NCI-H524 treated with DMSO at 0.1 percent for 48 hours (cell line): ENCODE measurements around the gene MET.
"Not testable (repeated sequence)": the region's sequence is repeated elsewhere in the genome, so short reads cannot be mapped to it uniquely, and the experiment has no call there.

Experiments
- DNase-seq: peaks from one replicate; lab custom pipeline; 2025; lab: John Stamatoyannopoulos, UW

MET gene

DNA sequence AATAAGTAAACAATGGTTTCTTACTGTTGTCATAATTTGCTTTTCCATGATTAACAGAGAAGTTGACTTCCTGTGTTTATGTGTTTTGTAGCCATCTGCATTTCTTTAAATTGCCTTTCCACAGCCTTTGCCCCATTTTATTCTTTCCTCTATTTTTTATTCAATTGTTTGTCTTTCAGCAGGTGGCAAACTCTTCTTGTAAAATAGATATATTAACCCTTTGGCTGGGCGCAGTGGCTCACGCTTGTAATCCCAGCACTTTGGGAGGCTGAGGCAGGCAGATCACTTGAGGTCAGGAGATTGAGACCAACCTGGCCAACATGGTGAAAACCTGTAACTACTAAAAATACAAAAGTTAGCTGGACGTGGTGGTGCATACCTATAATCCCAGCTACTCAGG lies 139.8 kb downstream of the MET start:
- DNase-seq = no peak

DNA sequence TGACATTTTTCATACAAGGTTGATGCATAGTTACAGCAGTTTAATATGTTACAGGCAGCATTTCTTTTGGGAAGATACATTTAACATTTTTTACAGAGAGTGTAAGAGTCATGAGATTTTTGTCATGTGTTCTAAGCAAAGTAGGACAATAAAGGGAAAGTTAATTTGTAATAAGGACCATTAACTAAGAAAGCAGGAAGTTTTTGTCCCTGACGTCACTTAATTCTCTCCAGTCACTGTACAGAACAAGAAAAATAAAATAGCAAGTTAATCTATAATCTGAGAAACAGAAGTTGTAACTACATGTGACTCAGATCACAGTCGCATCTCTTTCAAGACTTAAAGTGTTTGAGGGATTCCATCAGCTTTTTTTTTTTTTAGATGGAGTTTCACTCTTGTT lies 140.9 kb downstream of the MET start:
- no peak for DNase-seq

DNA sequence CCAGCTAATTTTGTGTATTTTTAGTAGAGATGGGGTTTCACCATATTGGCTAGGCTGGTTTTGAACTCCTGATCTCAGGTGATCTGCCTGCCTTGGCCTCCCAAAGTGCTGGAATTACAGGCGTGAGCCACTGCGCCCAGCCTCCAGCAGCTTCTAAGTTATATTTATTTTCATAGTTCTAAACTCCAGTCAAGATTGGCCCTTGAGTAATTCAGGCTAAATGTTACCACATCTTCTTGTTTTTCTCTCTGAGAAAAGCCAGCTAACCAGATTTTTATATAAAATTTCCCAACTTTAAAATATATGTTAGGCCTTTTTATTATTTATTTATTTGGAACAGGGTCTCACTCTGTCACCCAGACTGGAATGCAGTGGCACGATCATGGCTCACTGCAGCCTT lies 141.4 kb downstream of the MET start:
- not testable (repeated sequence) for DNase-seq

DNA sequence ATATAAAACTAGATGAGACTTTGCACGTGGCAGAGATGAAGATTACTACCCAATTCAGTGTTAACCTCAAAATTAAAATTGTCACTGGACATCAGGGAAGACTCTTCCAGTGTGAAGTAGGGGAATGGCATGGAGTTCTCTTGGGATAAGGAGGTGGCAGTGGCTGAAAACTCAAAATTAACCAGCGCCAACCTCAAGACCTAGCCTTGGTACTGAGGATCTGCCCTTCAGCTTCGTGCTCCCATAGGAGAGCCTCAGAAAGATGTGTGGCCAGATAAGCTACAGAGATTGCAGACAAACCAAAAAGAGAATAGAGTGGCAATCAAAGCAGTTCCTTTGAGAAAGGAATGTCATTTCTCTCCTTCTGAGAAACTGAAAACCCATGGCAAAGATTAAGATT lies 143.0 kb downstream of the MET start:
- DNase-seq = no peak

DNA sequence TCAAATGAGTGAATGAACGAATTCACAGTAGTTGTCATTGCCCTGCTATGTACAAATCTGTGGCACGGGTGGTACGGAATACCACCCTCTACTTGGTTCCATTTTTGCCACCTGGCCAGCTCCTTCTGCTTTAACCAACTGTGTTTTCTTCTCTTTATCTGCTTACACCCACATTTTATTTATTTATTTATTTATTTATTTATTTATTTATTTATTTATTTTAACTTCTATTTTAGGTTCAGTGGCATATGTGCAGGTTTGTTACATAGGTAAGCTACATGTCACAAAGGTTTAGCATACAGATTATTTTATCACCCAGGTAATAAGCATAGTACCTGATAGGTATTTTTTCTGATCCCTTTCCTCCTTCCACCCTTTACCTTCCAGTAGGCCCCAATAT lies 148.2 kb downstream of the MET start:
- DNase-seq = no peak

DNA sequence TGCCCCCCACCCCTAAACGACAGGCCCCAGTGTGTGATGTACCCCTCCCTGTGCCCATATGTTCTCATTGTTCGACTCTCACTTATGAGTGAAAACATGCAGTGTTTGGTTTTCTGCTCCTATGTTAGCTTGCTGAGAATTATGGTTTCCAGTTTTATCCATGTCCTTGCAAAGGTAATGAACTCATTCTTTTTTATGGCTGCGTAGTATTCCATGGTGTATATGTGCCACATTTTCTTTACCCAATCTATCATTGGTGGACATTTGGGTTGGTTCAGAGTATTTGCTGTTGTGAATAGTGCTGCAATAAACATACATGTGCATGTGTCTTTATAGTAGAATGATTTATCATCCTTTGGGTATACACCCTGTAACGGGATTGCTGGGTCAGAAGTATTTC lies 149.7 kb downstream of the MET start:
- not testable (repeated sequence) for DNase-seq

DNA sequence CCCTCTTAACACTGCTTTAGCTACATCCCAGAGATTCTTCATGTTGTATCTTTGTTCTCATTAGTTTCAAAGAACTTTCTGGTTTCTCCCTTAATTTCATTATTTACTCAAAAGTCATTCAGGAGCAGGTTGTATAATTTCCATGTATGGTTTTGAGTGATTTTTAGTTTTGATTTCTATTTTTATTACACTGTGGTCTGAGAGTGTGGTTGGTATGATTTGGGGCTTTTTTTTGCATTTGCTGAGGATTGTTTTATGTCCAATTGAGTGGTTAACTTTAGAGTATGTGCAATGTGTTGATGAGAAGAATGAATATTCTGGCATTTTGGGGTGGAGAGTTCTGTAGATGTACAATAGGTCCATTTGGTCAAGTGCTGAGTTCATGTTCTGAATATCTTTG lies 152.5 kb downstream of the MET start:
- no peak for DNase-seq

DNA sequence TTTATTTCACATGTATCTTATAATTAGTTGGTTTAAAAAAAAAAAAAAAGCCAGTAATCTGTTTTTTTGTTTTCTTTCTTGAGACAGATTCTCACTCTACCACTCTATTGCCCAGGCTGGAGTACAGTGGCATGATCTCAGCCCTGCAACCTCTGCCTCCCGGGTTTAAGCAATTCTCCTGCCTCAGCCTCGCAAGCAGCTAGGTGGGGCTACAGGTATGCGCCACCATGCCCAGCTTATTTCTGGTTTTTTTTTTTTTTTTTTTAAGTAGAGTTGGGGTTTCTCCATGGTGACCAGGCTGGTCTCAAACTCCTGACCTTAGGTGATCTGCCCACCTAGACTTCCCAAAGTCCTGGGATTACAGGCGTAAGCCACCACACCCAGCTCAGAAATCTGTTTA lies 156.3 kb downstream of the MET start:
- DNase-seq = no peak

DNA sequence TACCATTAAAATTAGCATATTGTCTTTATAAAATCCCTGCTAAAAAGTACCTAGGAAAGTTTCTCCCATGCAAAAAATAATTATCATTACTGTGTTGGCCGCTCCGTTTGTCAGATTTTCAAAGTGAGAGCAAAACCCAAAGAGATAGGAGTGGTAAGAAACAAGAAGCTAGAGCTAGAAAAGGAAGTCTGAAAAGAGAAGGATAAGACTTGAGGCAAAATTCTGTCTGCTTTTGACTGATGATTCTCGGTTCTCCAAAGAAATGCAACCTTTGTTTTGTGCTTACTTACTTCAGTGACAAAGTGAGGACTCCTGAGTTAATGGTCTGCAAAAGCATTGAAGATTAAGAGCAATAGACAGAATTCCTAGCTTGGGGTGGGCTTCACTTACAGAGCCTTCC lies 157.0 kb downstream of the MET start:
- DNase-seq = no peak

DNA sequence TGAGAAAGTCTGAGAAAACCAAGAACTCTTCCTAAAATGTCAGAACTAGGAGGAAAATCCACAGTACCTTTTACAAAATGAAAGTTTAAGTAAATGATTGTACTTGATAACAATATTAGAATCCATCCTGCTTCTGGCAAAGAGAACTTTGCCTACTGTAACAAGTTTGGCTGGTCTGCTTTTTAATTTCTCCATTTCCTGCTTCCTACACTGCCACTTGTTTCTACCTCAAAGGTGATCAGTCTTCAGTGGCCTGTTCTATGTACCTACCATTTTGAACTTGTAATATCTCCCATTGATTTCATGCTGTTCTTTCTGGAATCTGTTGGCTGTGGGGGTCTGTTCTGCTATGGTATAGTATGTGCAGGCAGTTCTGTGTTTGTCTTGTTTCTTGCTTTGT lies 157.5 kb downstream of the MET start:
- DNase-seq = no peak

DNA sequence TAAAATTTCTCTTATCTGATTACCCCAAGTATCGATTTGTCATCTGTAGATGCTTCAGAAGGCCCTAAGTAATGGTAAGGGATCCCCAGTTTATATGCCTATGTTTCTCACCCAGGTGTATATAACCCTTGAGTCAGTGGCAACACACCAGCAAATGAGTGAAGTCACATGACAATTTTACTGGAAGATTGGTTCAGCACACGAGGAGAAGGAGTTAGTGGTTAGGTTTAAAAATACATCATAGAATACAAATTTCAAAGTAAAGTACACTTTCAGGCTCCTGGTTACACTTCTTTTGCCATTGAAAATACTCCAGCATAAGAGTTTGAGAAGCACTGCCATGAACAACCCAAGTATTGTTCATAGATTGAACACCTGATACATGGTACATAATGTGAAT lies 160.7 kb downstream of the MET start:
- no peak for DNase-seq

DNA sequence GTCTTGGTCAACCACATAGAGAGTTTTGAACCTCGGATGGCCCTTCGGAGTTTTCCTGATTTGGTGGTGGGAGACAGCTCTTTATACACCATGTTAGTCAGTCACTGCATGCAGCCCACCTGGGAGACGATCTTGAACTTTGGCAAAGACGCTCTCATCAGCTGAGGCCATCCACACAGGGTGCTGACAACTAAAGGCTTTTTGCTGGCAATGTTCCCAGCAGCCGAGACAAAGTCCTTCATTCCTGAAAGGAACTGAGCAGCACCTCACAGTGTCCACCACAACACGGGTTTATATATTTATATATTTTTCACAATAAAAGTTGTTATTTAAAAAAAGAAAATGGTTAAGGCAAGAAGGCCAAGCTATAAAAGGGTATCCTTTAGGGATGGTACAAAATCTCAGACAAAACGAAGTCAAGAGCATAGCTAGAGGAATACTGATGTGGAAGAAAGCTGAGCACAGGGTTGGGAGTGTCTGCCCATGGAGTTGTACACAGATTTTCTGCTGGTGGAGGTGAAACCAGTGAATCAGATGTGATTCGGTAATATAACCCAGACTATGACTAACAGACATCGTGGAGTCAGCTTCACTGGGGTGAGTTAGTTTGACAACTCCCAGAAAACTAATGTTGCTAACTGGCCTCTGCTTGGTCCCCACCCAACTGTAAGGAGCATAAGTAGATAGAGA lies 163.0 kb downstream of the MET start:
- no peak for DNase-seq

DNA sequence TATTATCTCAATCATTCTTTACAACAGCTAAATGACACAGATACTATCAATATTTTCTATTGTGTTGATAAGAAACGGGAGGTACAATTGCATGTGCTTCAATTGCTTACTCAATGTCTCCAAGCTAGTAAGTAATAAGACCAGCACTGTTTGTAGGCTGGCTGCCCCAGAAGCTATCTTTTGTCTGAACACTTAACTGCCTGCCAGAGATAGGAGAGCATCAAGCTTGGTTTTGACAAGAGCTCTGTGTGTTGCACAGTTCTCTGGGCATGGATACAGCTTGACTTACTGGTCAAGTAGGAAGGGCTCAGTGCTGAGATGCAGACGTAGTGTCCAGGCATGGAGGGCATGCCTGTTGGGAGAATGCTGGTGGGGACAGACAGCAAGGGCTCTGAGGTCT lies 164.1 kb downstream of the MET start:
- DNase-seq = no peak

DNA sequence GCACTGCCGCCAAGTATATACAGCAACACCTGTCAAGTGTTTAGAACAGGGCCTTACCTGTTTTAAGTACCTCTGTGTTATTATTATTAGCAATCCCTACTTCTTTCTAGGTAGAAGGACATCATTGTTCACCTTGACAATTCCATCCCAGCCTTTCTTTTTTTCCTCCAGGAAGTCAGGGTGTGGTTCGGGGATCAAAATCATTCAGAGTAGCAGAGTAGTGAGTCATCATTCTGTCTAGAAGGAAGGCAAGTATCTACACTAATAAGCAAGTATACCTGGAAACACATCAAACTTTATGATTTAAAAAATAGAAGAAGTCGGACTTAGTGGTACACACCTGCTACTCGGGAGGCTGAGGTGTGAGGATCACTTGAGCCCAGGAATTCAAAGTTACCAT lies 164.9 kb downstream of the MET start:
- DNase-seq = no peak

DNA sequence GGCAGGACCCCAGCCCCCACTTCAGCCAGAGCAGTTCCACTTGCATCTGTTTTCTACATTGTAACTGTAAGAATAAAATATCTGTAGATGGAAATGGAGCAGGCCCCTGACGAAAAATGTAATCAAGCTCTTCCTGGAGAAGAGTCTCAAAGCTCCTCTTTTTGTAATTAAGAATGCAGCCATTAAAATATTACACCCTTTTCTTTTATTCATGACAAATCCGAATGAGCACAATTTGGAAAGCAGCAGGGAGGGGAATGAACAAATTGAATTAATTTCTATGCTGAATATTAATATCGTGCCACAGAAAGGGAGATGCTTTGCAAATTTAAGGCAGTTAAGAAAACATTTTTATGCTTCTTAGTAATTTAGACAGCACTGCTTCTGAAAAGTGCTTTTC lies 165.6 kb downstream of the MET start:
- no peak for DNase-seq

DNA sequence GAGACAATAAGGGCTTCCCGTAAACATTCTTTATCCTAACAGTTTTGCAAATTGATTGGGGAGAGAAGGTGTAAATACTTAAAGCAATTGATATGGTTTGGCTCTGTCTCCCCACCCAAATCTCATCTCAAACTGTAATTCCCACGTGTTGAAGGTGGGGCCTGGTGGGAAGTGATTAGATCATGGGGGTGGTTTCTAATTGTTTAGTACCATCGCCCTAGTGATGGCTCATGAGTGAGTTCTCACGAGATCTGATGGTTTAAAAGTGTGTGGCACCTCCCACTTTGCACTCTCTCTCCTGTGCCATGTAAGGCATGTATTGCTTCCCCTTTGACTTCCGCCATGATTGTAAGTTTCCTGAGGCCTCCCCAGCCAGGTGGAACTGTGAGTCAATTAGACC lies 168.3 kb downstream of the MET start:
- no peak for DNase-seq

DNA sequence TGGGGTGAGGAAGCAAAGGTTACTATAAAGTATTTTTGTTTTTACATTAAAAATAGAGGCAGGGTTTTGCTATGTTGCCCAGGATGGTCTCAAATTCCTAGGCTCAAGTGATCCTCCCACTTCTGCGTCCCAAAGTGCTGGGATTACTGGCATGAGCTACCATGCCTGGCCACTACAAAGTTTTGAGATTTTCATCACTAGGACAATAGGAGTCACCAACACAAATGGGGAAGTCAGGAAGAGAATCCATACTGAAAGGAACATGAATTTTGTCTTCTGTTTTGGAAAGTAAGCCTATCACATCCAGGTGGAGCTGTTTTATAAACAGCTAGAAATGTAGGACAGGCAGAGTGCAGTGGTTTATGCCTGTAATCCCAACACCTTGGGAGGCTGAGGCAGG lies 170.4 kb downstream of the MET start:
- DNase-seq = no peak

DNA sequence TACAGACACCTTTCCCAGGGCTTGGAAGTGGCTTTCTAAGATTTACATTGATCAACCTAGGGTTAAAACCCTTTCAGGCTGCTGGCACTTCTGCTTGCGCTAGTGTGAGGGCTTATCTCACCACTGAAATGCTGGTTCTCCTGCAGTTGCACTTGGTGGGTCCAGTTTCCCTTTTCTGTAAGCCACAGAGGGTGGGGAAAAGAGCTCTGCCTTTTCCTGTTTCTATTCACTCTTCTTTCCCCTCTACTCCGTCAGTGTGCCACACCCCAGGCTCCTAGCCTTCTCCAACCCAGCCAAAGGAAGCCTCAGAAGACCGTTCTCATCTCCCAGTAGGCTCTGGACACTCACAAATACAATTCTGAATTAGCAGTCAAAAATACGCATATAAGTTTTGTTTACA lies 171.4 kb downstream of the MET start:
- no peak for DNase-seq
